SK-N-SH treated with all-trans-retinoic acid at 6 μM for 48 hours (cell line): ENCODE measurements around the gene CTNND2.

Experiments used
- ATAC-seq: fragments of 200-7000 bp; cut with Tn5 transposase; 3 replicates; pipeline ENCODE4 v1.9.1; 2020; ENCODE audit warnings: mild to moderate bottlenecking, moderate library complexity
- ARNTL ChIP-seq: fragments of 450-650 bp; formaldehyde crosslinking; IDR thresholded peaks from 2 replicates; pipeline ENCODE4 v1.5.0; 2020; ENCODE audit warnings: low read depth, mild to moderate bottlenecking, moderate library complexity, borderline replicate concordance
- BACH2 ChIP-seq: fragments of 250-450 bp; sonication (Bioruptor Pico); IDR thresholded peaks from 2 replicates; pipeline ENCODE4 v1.9.0; 2021; ENCODE audit warnings: mild to moderate bottlenecking, borderline replicate concordance
- CREB5 ChIP-seq: fragments of 250-450 bp; sonication (Bioruptor Pico); IDR thresholded peaks from 2 replicates; pipeline ENCODE4 v1.5.1; 2020; ENCODE audit warnings: low read depth, mild to moderate bottlenecking, moderate library complexity
- CSDC2 ChIP-seq: fragments of 250-450 bp; sonication (Bioruptor Pico); IDR thresholded peaks from 2 replicates; pipeline ENCODE4 v1.5.0; 2020; ENCODE audit warnings: mild to moderate bottlenecking, moderate library complexity
- ESRRG ChIP-seq: fragments of 250-450 bp; sonication (Bioruptor Pico); IDR thresholded peaks from 2 replicates; pipeline ENCODE4 v1.6.1; 2021; ENCODE audit warnings: mild to moderate bottlenecking
- GLIS3 ChIP-seq: fragments of 250-450 bp; sonication (Bioruptor Pico); IDR thresholded peaks from 2 replicates; pipeline ENCODE4 v1.5.0; 2020; ENCODE audit warnings: mild to moderate bottlenecking, moderate library complexity
- ISL1 ChIP-seq: fragments of 250-450 bp; sonication (Bioruptor Pico); IDR thresholded peaks from 2 replicates; pipeline ENCODE4 v2.1.2; 2022; ENCODE audit warnings: mild to moderate bottlenecking, moderate library complexity
- OSR1 ChIP-seq: fragments of 250-450 bp; sonication (Bioruptor Pico); IDR thresholded peaks from 2 replicates; pipeline ENCODE4 v1.8.0; 2022; ENCODE audit warnings: moderate library complexity, mild to moderate bottlenecking, inconsistent platforms
- PATZ1 ChIP-seq: fragments of 250-450 bp; sonication (Bioruptor Pico); IDR thresholded peaks from 2 replicates; pipeline ENCODE4 v1.8.0; 2020; ENCODE audit warnings: mild to moderate bottlenecking, moderate library complexity, borderline replicate concordance
- POU6F1 ChIP-seq: fragments of 250-450 bp; sonication (Bioruptor Pico); IDR thresholded peaks from 2 replicates; pipeline ENCODE4 v1.8.0; 2021; ENCODE audit warnings: low read depth, mild to moderate bottlenecking, moderate library complexity, borderline replicate concordance
- PPARA ChIP-seq: fragments of 250-450 bp; sonication (Bioruptor Pico); IDR thresholded peaks from 2 replicates; pipeline ENCODE4 v1.5.0; 2020; ENCODE audit warnings: mild to moderate bottlenecking, borderline replicate concordance
- RARB ChIP-seq: fragments of 250-450 bp; sonication (Bioruptor Pico); IDR thresholded peaks from 2 replicates; pipeline ENCODE4 v1.8.0; 2021; ENCODE audit warnings: mild to moderate bottlenecking, moderate library complexity
- SNAI2 ChIP-seq: fragments of 250-450 bp; sonication (Bioruptor Pico); IDR thresholded peaks from 2 replicates; pipeline ENCODE4 v1.5.0; 2020; ENCODE audit warnings: mild to moderate bottlenecking, moderate library complexity
- TCF4 ChIP-seq: fragments of 250-450 bp; sonication (Bioruptor Pico); IDR thresholded peaks from 2 replicates; pipeline ENCODE4 v1.8.0; 2021; ENCODE audit warnings: mild to moderate bottlenecking, moderate library complexity, borderline replicate concordance
- TOX ChIP-seq: fragments of 250-450 bp; sonication (Bioruptor Pico); IDR thresholded peaks from 2 replicates; pipeline ENCODE4 v1.8.0; 2021; ENCODE audit warnings: mild to moderate bottlenecking, moderate library complexity, borderline replicate concordance
- TSHZ2 ChIP-seq: fragments of 250-450 bp; sonication (Bioruptor Pico); IDR thresholded peaks from 2 replicates; pipeline ENCODE4 v1.5.0; 2020; ENCODE audit warnings: mild to moderate bottlenecking, moderate library complexity
- ZC3H10 ChIP-seq: fragments of 250-450 bp; sonication (Bioruptor Pico); IDR thresholded peaks from 2 replicates; pipeline ENCODE4 v1.5.1; 2021; ENCODE audit warnings: mild to moderate bottlenecking, moderate library complexity
- ZFP3 ChIP-seq: fragments of 250-450 bp; sonication (Bioruptor Pico); IDR thresholded peaks from 2 replicates; pipeline ENCODE4 v1.5.0; 2020; ENCODE audit warnings: mild to moderate bottlenecking, moderate library complexity
- ZFP30 ChIP-seq: fragments of 450-650 bp; formaldehyde crosslinking; IDR thresholded peaks from 2 replicates; pipeline ENCODE4 v1.5.0; 2022; ENCODE audit warnings: mild to moderate bottlenecking, moderate library complexity
- ZNF565 ChIP-seq: fragments of 450-650 bp; formaldehyde crosslinking; conservative IDR thresholded peaks from 2 replicates; pipeline ENCODE4 v1.5.0; 2020; ENCODE audit warnings: low read depth, mild to moderate bottlenecking, moderate library complexity
- ZNF70 ChIP-seq: fragments of 450-650 bp; formaldehyde crosslinking; IDR thresholded peaks from 2 replicates; pipeline ENCODE4 v1.5.0; 2020; ENCODE audit warnings: mild to moderate bottlenecking, moderate library complexity
- ZNF8 ChIP-seq: fragments of 450-650 bp; formaldehyde crosslinking; IDR thresholded peaks from 2 replicates; pipeline ENCODE4 v1.5.0; 2020; ENCODE audit warnings: mild to moderate bottlenecking, moderate library complexity

CTNND2 gene

GRCh38 chr5:11588803-11589202 lies 315.4 kb downstream of the CTNND2 start:
- TF ChIP-seq TCF4: no peak
- no peak for TF ChIP-seq GLIS3 (CRISPR knock-in tag)
- TF ChIP-seq ISL1 (CRISPR knock-in tag): no peak
- TF ChIP-seq ESRRG (CRISPR knock-in tag): no peak
- TF ChIP-seq TOX: no peak
- TF ChIP-seq POU6F1 (CRISPR knock-in tag): no peak
- no peak for TF ChIP-seq ZNF70
- no peak for TF ChIP-seq RARB (CRISPR knock-in tag)
- no peak for TF ChIP-seq TSHZ2 (CRISPR knock-in tag)
- TF ChIP-seq BACH2 (CRISPR knock-in tag): no peak
- no peak for TF ChIP-seq ZFP30
- TF ChIP-seq PPARA (CRISPR knock-in tag): no peak
- TF ChIP-seq CSDC2: no peak
- TF ChIP-seq ZC3H10 (CRISPR knock-in tag): no peak
- no peak for ATAC-seq

GRCh38 chr5:11584017-11584416 lies 320.2 kb downstream of the CTNND2 start:
- TF ChIP-seq BACH2 (CRISPR knock-in tag): no peak
- no peak for TF ChIP-seq CREB5 (CRISPR knock-in tag)
- no peak for TF ChIP-seq ISL1 (CRISPR knock-in tag)
- TF ChIP-seq, all 23 proteins: peak for 0
- no peak for ATAC-seq

GRCh38 chr5:11579351-11579750 lies 324.9 kb downstream of the CTNND2 start:
- TF ChIP-seq ARNTL (CRISPR knock-in tag) (no peak), CSDC2 (no peak), PATZ1 (CRISPR knock-in tag) (no peak), TCF4 (no peak), ZC3H10 (CRISPR knock-in tag) (no peak)
- no peak for ATAC-seq

GRCh38 chr5:11574787-11575186 lies 329.5 kb downstream of the CTNND2 start:
- TF ChIP-seq TCF4: no peak
- no peak for TF ChIP-seq GLIS3 (CRISPR knock-in tag)
- no peak for TF ChIP-seq ZNF70
- no peak for TF ChIP-seq OSR1 (CRISPR knock-in tag)
- TF ChIP-seq TOX: no peak
- no peak for TF ChIP-seq SNAI2 (CRISPR knock-in tag)
- no peak for ATAC-seq

- ATAC-seq: no peak
These were observed 330.9 kb downstream of the CTNND2 start for GRCh38 chr5:11573140-11573992.

More at GRCh38 chr5:11573140-11573992, 330.9 kb downstream of the CTNND2 start:
- TF ChIP-seq ZC3H10 (CRISPR knock-in tag) (no peak), ESRRG (CRISPR knock-in tag) (no peak), ZNF8 (CRISPR knock-in tag) (no peak), TOX (no peak), SNAI2 (CRISPR knock-in tag) (no peak), ISL1 (CRISPR knock-in tag) (no peak), TSHZ2 (CRISPR knock-in tag) (no peak), ZNF565 (no peak), GLIS3 (CRISPR knock-in tag) (no peak), ZFP3 (no peak)
